Cardiac muscle cell (in vitro differentiated cells and primary cell): ENCODE data around the gene FNDC3A. TPM values are rescaled to one million over a fixed set of nuclear protein-coding genes. Genes with fewer than 3 reads are reported as not detected.

Experiments used
- DNase-seq, 2 donors: peaks; one replicate each; pipeline versions ENCODE4 v3.0.0 to v3.0.0-alpha.2; 2010 to 2017; ENCODE audit warnings: low read depth in 1 of 2, low spot score in 1 of 2
- H3K27ac ChIP-seq: fragments of 200-600 bp; sonication (generic); 2 replicates; pipeline ENCODE4 v1.5.1; 2016
- H3K27me3 ChIP-seq: fragments of 200-600 bp; sonication (generic); 2 replicates; pipeline ENCODE4 v1.6.0; 2016; ENCODE audit warnings: control low read depth
- H3K36me3 ChIP-seq: fragments of 200-600 bp; sonication (generic); 2 replicates; pipeline ENCODE4 v1.5.1; 2016; ENCODE audit warnings: control low read depth
- H3K4me1 ChIP-seq: fragments of 200-600 bp; sonication (generic); 2 replicates; pipeline ENCODE4 v1.8.1; 2017; ENCODE audit warnings: low read depth, mild to moderate bottlenecking, mixed run types
- H3K4me3 ChIP-seq: fragments of 200-600 bp; sonication (generic); 2 replicates; pipeline ENCODE4 v1.5.1; 2016; ENCODE audit warnings: mild to moderate bottlenecking
- H3K9me3 ChIP-seq: fragments of 200-600 bp; sonication (generic); 2 replicates; pipeline ENCODE4 v1.5.1; 2017; ENCODE audit warnings: low read depth, mild to moderate bottlenecking, control low read depth
- polyA plus RNA-seq: library from polyadenylated mRNA; unstranded; fragments of >200 nt; fragmentation: Nextera tagmentation; extraction: Ambion mirVana; gene quantifications from 2 replicates; pipeline ENCODE4 v1.2.1, GENCODE V29; 2016
- total RNA-seq: library from RNA; depleted of rRNA; stranded (reverse); fragments of >200 nt; gene quantifications from 2 replicates; pipeline ENCODE4 v1.2.3, GENCODE V29; 2016
- TF ChIP-seq, protein P1 (sequence below): IDR thresholded peaks from 2 replicates; pipeline ENCODE4 v1.5.1; 2012; ENCODE audit warnings: low read depth, mild to moderate bottlenecking, low read length

Gene FNDC3A
- total and polyA plus RNA-seq, 2 experiments from 2014 or later: 18.6 to 28.4 TPM

DNA sequence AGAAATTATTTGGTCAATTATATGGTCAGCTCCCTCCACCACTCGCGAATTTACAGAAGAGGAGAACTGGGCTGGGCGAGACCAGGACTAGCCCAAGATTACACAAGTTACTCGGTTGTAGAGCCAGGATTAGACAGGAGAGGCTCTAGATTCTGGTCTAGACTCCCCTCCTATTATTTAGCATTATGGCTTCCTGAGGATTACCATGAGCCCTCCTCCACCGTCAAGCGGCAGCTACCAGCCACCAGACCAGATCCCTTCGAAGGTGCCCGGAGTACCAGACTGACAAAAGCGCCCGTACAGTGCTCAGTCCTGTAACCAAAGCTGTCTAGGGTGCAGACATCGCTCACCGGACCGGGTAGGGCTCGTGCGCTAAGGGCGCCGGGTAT is 243.9 kb downstream of the FNDC3A start:
- H3K36me3 ChIP-seq: no peaks in the 10 kb centered on the region
- H3K9me3 ChIP-seq: no peaks in the 10 kb centered on the region
- no peaks in the 10 kb centered on the region for H3K4me1 ChIP-seq
- peaks cover 91% of the 10 kb centered on the region for H3K27me3 ChIP-seq
- H3K4me3 ChIP-seq: peak overlapping the region; percentile 24
- no peak for DNase-seq
- H3K27ac ChIP-seq: no peak overlapping the region
- TF ChIP-seq, protein P1, sequence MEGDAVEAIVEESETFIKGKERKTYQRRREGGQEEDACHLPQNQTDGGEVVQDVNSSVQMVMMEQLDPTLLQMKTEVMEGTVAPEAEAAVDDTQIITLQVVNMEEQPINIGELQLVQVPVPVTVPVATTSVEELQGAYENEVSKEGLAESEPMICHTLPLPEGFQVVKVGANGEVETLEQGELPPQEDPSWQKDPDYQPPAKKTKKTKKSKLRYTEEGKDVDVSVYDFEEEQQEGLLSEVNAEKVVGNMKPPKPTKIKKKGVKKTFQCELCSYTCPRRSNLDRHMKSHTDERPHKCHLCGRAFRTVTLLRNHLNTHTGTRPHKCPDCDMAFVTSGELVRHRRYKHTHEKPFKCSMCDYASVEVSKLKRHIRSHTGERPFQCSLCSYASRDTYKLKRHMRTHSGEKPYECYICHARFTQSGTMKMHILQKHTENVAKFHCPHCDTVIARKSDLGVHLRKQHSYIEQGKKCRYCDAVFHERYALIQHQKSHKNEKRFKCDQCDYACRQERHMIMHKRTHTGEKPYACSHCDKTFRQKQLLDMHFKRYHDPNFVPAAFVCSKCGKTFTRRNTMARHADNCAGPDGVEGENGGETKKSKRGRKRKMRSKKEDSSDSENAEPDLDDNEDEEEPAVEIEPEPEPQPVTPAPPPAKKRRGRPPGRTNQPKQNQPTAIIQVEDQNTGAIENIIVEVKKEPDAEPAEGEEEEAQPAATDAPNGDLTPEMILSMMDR: no peak

DNA sequence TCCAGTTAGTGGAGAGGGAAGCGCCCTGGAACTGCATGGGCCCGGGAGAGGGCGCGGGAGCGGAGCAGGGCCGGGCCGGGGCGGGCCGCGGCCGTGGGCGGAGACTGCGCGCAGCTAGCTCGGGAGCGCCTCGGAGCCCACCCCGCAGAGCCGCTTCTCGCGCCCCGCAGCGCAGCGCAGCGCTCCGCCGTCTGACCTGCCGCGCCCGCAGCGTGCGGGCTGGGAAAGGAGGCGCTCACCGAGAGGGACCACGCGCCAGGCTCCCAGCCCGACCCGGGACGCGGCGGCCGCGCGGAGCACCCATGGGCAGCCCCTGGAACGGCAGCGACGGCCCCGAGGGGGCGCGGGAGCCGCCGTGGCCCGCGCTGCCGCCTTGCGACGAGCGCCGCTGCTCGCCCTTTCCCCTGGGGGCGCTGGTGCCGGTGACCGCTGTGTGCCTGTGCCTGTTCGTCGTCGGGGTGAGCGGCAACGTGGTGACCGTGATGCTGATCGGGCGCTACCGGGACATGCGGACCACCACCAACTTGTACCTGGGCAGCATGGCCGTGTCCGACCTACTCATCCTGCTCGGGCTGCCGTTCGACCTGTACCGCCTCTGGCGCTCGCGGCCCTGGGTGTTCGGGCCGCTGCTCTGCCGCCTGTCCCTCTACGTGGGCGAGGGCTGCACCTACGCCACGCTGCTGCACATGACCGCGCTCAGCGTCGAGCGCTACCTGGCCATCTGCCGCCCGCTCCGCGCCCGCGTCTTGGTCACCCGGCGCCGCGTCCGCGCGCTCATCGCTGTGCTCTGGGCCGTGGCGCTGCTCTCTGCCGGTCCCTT is 244.5 kb downstream of the FNDC3A start, which contains the start of gene MLNR:
Gene MLNR, plus strand, starts transcription at position 303 of the 820 bp plus-strand sequence. Its CDS starts 0 bp downstream, at position 303.
- no peaks in the 10 kb centered on the region for H3K9me3 ChIP-seq
- H3K27me3 ChIP-seq: peaks cover 95% of the 10 kb centered on the region
- H3K27ac ChIP-seq: no peak within 1 kb of the TSS
- no peaks in the 10 kb centered on the region for H3K4me1 ChIP-seq
- peak; percentile 48 to 49 for DNase-seq
- peak within 1 kb of the TSS; percentile 24 for H3K4me3 ChIP-seq
- TF ChIP-seq, protein P1: no peak
- H3K36me3 ChIP-seq: no peaks in the 10 kb centered on the region

DNA sequence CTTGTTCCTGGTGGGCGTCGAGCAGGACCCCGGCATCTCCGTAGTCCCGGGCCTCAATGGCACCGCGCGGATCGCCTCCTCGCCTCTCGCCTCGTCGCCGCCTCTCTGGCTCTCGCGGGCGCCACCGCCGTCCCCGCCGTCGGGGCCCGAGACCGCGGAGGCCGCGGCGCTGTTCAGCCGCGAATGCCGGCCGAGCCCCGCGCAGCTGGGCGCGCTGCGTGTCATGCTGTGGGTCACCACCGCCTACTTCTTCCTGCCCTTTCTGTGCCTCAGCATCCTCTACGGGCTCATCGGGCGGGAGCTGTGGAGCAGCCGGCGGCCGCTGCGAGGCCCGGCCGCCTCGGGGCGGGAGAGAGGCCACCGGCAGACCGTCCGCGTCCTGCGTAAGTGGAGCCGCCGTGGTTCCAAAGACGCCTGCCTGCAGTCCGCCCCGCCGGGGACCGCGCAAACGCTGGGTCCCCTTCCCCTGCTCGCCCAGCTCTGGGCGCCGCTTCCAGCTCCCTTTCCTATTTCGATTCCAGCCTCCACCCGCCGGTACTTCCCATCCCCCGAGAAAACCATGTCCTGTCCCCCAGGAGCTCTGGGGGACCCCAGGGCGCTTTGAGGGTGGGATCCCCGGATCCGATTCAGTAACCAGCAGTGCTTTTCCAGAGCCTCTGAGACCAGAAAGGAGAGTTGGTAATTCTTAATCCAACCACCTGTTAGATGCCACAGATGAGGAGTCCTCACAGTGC is 245.3 kb downstream of the FNDC3A start:
- H3K9me3 ChIP-seq: no peaks in the 10 kb centered on the region
- H3K27ac ChIP-seq: no peak overlapping the region
- H3K4me1 ChIP-seq: no peaks in the 10 kb centered on the region
- H3K36me3 ChIP-seq: no peaks in the 10 kb centered on the region
- no peak for DNase-seq
- H3K4me3 ChIP-seq: peak overlapping the region; percentile 24
- H3K27me3 ChIP-seq: peaks cover 100% of the 10 kb centered on the region
- TF ChIP-seq, protein P1: no peak

DNA sequence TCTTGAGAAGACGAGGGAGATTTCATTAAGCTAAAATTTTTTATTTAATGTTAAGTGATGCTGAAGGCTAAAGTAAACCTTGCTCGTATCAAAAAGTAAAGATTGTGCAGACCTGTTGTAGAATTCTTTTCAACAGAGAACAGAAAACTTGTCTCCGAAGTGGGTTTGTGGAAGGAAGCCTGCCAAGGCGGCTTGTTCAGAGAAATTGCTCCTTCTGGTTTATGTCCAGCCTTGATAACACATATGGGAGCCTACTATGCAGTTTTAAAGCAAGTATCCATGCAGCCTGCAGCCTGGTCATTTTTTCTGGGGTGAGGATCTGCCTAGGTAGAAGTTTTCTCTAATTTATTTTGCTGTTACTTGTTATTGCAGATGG is 245.9 kb downstream of the FNDC3A start:
- no peak for DNase-seq
- TF ChIP-seq, protein P1: no peak
- no peak overlapping the region for H3K27ac ChIP-seq
- peaks cover 100% of the 10 kb centered on the region for H3K27me3 ChIP-seq
- H3K9me3 ChIP-seq: no peaks in the 10 kb centered on the region
- H3K4me3 ChIP-seq: no peak overlapping the region
- H3K4me1 ChIP-seq: no peaks in the 10 kb centered on the region
- no peaks in the 10 kb centered on the region for H3K36me3 ChIP-seq

DNA sequence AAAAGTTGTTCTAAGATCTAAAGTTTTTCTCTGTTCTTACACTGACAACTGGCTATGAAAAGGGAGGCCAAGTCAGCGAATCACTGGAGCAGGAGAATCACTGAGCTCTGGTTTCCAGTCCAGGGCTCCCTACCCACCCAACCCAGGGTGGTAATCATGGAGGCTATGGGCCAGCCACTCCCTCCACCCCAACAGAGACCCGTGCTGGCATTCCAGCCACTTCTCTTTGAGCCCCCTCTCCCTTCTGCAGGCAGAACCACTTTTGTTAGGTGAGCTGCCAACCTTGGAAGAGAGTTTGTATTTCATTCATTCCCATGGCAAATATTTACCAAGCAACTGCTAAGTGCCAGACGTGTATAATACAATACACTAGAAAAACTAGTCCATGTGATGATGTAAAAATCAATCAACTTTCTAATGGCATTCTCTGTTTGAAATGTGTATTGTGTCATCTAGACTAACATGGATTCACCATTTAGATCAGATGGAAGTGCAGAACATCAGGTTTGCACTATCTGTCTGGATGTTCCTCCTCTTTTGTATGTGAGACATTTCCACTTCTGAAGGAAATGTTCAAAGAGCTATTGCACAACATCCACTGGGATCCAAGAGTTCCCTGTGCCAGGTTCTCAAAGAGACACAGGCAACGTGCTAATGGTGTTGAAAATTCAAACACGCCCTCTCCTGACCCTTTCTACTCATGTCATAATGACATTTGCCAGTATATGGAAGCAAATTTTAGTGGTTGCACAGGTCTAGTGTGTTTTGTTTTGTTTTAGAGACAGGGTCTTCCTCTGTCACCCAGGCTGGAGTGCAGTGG is 249.7 kb downstream of the FNDC3A start:
- no peak overlapping the region for H3K27ac ChIP-seq
- H3K4me3 ChIP-seq: no peak overlapping the region
- no peaks in the 10 kb centered on the region for H3K4me1 ChIP-seq
- no peaks in the 10 kb centered on the region for H3K9me3 ChIP-seq
- peak in 1 of 2 donors; percentile 47 for DNase-seq
- TF ChIP-seq, protein P1: no peak
- peaks cover 62% of the 10 kb centered on the region for H3K27me3 ChIP-seq
- no peaks in the 10 kb centered on the region for H3K36me3 ChIP-seq
